ENCODE results near the gene PTH1R. TPM values are rescaled to one million over a fixed set of nuclear protein-coding genes. Genes with fewer than 3 reads are reported as not detected.

The PTH1R gene
- total and polyA plus RNA-seq, 10 of the 15 experiments (the other 5 are each of a cell fraction or from before 2014, with no cell fraction given) = not detected

DNA sequence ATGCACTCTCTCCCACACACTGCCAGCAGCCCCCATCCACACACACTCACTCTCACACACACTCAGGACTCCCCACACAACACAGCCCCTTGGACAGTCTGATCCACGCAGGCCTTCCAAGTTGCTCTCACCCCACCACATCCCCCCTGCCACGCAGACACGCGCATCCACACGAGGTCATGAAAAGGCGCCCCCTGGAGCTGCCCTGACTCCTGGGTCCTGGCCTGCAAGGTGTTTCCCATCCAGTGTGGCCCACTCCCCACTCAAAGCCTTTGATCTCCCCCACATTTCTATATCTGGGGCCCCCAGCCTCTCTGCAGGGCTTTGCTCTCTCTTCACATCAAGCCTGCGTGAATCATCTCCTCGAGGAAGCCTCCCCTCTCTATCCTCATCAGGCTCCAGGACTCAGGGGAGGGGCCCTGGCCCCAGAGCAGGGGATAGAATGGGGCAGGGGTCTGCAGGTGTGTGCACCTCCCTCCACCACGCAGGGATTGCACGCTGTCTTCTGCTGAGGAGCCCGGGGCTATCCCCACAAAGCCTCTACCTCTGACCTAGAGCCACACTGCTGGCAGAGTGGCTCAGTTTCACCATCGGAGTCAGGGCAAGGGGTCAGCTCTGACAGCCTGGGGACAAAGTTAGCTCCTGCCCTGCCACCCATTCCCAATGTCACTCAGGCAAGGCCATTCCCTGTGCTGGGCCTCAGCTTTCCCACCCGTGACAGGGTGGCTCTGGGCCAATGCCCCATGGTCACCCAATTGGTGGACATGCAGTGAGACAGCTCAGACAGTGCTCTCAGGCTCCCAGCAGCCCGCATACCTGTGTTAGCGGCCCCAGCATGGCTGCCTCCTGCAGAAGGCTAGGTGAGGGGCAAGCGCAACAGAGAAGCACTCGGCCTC lies 20.7 kb upstream of the PTH1R start:
- H3K4me2 ChIP-seq (ENCODE audit: control insufficient read depth, insufficient read depth) = no peak overlapping the region
- RAD21 ChIA-PET (ENCODE audit: unreplicated experiment) = no interaction called here
- no TSS peak for BruUV-seq (replicated peaks)
- CTCF ChIA-PET = no interaction called here
- no peaks in the 10 kb centered on the region; a peak in 2 of 4 replicates for H3K27me3 ChIP-seq (replicated peaks in 1 of 2; ENCODE audit: control insufficient read depth in 2 of 2, insufficient read depth in 2 of 2, low read length in 1 of 2)
- WGBS (ENCODE audit: insufficient coverage, insufficient replicate concordance, low lambda C conversion rate, missing lambda C conversion rate) = 48% methylated on average over 17 of the region's 17 CpGs
- intact Hi-C loops (cut with micrococcal nuclease; ENCODE audit: unreplicated experiment) (no loop called here), in situ Hi-C loops (cut with MboI) (no loop called here)
- no peak overlapping the region for H2AFZ ChIP-seq (ENCODE audit: control insufficient read depth, low read depth, low read length)
- no peak overlapping the region for H3K4me3 ChIP-seq
- H3K9me3 ChIP-seq (replicated peaks; ENCODE audit: control insufficient read depth, insufficient read depth, low read length) = no peaks in the 10 kb centered on the region
- no peaks in the 10 kb centered on the region for H4K20me1 ChIP-seq (ENCODE audit: control insufficient read depth, insufficient read depth)
- ATAC-seq (no peak), FAIRE-seq (no peak), DNase-seq (ENCODE audit: low read depth, low spot score) (no peak)
- TF ChIP-seq, protein P1, sequence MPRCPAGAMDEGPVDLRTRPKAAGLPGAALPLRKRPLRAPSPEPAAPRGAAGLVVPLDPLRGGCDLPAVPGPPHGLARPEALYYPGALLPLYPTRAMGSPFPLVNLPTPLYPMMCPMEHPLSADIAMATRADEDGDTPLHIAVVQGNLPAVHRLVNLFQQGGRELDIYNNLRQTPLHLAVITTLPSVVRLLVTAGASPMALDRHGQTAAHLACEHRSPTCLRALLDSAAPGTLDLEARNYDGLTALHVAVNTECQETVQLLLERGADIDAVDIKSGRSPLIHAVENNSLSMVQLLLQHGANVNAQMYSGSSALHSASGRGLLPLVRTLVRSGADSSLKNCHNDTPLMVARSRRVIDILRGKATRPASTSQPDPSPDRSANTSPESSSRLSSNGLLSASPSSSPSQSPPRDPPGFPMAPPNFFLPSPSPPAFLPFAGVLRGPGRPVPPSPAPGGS (IDR thresholded peaks at IDR 0.05; ENCODE audit: borderline replicate concordance, insufficient read depth, low read depth, low read length, poor library complexity, severe bottlenecking) = no peak
- TF ChIP-seq ZSCAN29 (IDR thresholded peaks at IDR 0.05) (no peak), CBFB (IDR thresholded peaks at IDR 0.05; ENCODE audit: low read depth) (no peak), ZNF24 (IDR thresholded peaks at IDR 0.05) (no peak), ZNF217 (IDR thresholded peaks at IDR 0.05) (no peak), CREM (IDR thresholded peaks at IDR 0.05; ENCODE audit: low read depth) (no peak), HCFC1 (IDR thresholded peaks at IDR 0.05; ENCODE audit: low read length) (no peak), YY1 (IDR thresholded peaks at IDR 0.05; ENCODE audit: low read depth, low read length) (no peak)
- TF ChIP-seq, protein P2, sequence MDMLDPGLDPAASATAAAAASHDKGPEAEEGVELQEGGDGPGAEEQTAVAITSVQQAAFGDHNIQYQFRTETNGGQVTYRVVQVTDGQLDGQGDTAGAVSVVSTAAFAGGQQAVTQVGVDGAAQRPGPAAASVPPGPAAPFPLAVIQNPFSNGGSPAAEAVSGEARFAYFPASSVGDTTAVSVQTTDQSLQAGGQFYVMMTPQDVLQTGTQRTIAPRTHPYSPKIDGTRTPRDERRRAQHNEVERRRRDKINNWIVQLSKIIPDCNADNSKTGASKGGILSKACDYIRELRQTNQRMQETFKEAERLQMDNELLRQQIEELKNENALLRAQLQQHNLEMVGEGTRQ (IDR thresholded peaks at IDR 0.05; ENCODE audit: borderline replicate concordance, low read depth, low read length) = no peak
- no peaks in the 10 kb centered on the region for H3K4me1 ChIP-seq (ENCODE audit: control insufficient read depth, insufficient read depth, low read length)
- no peaks in the 10 kb centered on the region for H3K36me3 ChIP-seq (ENCODE audit: control insufficient read depth in 2 of 2, insufficient read depth in 2 of 2, low read length in 1 of 2)
- H3K79me2 ChIP-seq (ENCODE audit: control insufficient read depth, insufficient read depth, low read length) = no peaks in the 10 kb centered on the region
- H3K9ac ChIP-seq (ENCODE audit: control insufficient read depth, insufficient read depth, low read length) = no peak overlapping the region
- H3K27ac ChIP-seq (ENCODE audit: control insufficient read depth, insufficient read depth) = no peak overlapping the region
- POLR2A ChIA-PET = no interaction called here
- SMC1A ChIA-PET (ENCODE audit: uncharacterized antibody, unreplicated experiment) = no interaction called here

Measured in GM12878 (cell line).